ENCODE results near the gene AFF2. TPM values are rescaled to one million over a fixed set of nuclear protein-coding genes. Genes with fewer than 3 reads are reported as not detected.

AFF2 gene
- total and polyA plus RNA-seq, 2 donors from 2014 or later, result 0.09 to 5.7 TPM

DNA sequence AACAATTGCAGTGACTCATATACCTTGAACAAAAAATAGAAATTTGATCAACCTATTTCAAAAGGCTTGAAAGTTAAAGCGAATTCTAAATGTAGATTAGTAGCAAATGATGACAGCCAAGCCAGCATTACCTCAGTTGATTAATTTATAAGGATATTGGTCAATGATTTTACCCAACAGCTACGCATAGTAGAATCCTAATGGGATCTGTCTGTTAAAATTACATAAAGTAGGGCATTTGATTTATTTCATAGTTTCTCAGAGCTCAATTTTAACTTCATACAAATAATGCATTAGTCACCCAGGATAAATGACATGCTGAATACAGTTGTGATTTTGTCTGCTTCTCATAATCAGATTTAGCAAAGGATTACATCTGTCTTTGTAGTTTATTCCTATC, 12.0 kb downstream of the AFF2 start:
- DNase-seq, result no peak

DNA sequence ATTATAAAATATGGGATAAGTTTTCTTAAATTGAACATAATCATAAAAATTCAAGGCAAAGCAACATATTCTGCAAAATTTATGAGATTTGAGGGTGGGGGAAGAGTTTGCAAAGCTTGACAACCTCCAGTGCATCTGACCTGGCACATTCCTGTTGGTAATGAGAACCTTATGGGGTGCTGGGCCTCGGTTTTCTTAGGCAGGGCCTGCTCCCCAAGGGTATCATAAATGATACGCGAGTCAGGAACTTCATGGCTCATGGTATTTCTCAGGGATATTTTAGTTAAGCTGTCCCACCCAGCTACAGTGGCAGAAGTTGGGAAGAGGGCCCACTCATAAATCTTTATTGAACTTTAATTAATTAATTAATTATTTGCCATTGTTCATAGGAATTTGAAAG, 13.2 kb downstream of the AFF2 start:
- DNase-seq (no peak), FAIRE-seq (no peak)
- no peak overlapping the region for H3K9ac ChIP-seq (ENCODE audit: low read length in 3 of 3)
- intact Hi-C loops (cut with DNase I), result no loop called here
- no peak overlapping the region for H3K4me3 ChIP-seq (ENCODE audit: low read length in 3 of 3)
- no peaks in the 10 kb centered on the region for H3K4me1 ChIP-seq (ENCODE audit: control insufficient read depth in 2 of 3, insufficient read depth in 2 of 3, low read depth in 1 of 3, low read length in 3 of 3)
- TF ChIP-seq, protein P1, sequence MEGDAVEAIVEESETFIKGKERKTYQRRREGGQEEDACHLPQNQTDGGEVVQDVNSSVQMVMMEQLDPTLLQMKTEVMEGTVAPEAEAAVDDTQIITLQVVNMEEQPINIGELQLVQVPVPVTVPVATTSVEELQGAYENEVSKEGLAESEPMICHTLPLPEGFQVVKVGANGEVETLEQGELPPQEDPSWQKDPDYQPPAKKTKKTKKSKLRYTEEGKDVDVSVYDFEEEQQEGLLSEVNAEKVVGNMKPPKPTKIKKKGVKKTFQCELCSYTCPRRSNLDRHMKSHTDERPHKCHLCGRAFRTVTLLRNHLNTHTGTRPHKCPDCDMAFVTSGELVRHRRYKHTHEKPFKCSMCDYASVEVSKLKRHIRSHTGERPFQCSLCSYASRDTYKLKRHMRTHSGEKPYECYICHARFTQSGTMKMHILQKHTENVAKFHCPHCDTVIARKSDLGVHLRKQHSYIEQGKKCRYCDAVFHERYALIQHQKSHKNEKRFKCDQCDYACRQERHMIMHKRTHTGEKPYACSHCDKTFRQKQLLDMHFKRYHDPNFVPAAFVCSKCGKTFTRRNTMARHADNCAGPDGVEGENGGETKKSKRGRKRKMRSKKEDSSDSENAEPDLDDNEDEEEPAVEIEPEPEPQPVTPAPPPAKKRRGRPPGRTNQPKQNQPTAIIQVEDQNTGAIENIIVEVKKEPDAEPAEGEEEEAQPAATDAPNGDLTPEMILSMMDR (IDR thresholded peaks at IDR 0.05; ENCODE audit: borderline replicate concordance, extremely low read depth, insufficient read depth), result no peak
- no peaks in the 10 kb centered on the region for H3K27me3 ChIP-seq (ENCODE audit: control insufficient read depth, insufficient read depth, low read length)
- H3K36me3 ChIP-seq (ENCODE audit: control insufficient read depth in 2 of 3, insufficient read depth in 3 of 3, low read length in 3 of 3), result no peaks in the 10 kb centered on the region
- H3K9me3 ChIP-seq (ENCODE audit: control insufficient read depth in 2 of 3, insufficient read depth in 1 of 3, low read length in 3 of 3), result no peaks in the 10 kb centered on the region
- H3K27ac ChIP-seq (ENCODE audit: low read depth in 2 of 2, low read length in 2 of 2), result no peak overlapping the region

More for the DNA sequence above, 12.0 kb downstream of the AFF2 start:
- no peak overlapping the region for H3K4me3 ChIP-seq (ENCODE audit: low read length in 3 of 3)
- TF ChIP-seq, protein P1 (IDR thresholded peaks at IDR 0.05; ENCODE audit: borderline replicate concordance, extremely low read depth, insufficient read depth), result no peak
- H3K9ac ChIP-seq (ENCODE audit: low read length in 3 of 3), result no peak overlapping the region
- peaks cover 5% of the 10 kb centered on the region for H3K27me3 ChIP-seq (ENCODE audit: control insufficient read depth, insufficient read depth, low read length)
- H3K36me3 ChIP-seq (ENCODE audit: control insufficient read depth in 2 of 3, insufficient read depth in 3 of 3, low read length in 3 of 3), result no peaks in the 10 kb centered on the region
- FAIRE-seq, result no peak
- H3K9me3 ChIP-seq (ENCODE audit: control insufficient read depth in 2 of 3, insufficient read depth in 1 of 3, low read length in 3 of 3), result no peaks in the 10 kb centered on the region
- intact Hi-C loops (cut with DNase I), result no loop called here
- H3K4me1 ChIP-seq (ENCODE audit: control insufficient read depth in 2 of 3, insufficient read depth in 2 of 3, low read depth in 1 of 3, low read length in 3 of 3), result no peaks in the 10 kb centered on the region
- H3K27ac ChIP-seq (ENCODE audit: low read depth in 2 of 2, low read length in 2 of 2), result no peak overlapping the region

GRCh38 chrX:148517176-148517575, 16.8 kb downstream of the AFF2 start:
- no peaks in the 10 kb centered on the region for H3K4me1 ChIP-seq (ENCODE audit: control insufficient read depth in 2 of 3, insufficient read depth in 2 of 3, low read depth in 1 of 3, low read length in 3 of 3)
- H3K9me3 ChIP-seq (ENCODE audit: control insufficient read depth in 2 of 3, insufficient read depth in 1 of 3, low read length in 3 of 3), result no peaks in the 10 kb centered on the region
- H3K9ac ChIP-seq (ENCODE audit: low read length in 3 of 3), result no peak overlapping the region
- no peak overlapping the region for H3K27ac ChIP-seq (ENCODE audit: low read depth in 2 of 2, low read length in 2 of 2)
- H3K27me3 ChIP-seq (ENCODE audit: control insufficient read depth, insufficient read depth, low read length), result no peaks in the 10 kb centered on the region
- intact Hi-C loops (cut with DNase I), result no loop called here
- TF ChIP-seq, protein P1 (IDR thresholded peaks at IDR 0.05; ENCODE audit: borderline replicate concordance, extremely low read depth, insufficient read depth), result no peak
- DNase-seq (no peak), FAIRE-seq (no peak)
- no peak overlapping the region for H3K4me3 ChIP-seq (ENCODE audit: low read length in 3 of 3)
- no peaks in the 10 kb centered on the region for H3K36me3 ChIP-seq (ENCODE audit: control insufficient read depth in 2 of 3, insufficient read depth in 3 of 3, low read length in 3 of 3)

- FAIRE-seq, result no peak
- Histone ChIP-seq H3K27me3 (ENCODE audit: control insufficient read depth, insufficient read depth, low read length) (no peaks in the 10 kb centered on the region), H3K4me3 (ENCODE audit: low read length in 3 of 3) (no peak overlapping the region), H3K27ac (ENCODE audit: low read depth in 2 of 2, low read length in 2 of 2) (no peak overlapping the region), H3K36me3 (ENCODE audit: control insufficient read depth in 2 of 3, insufficient read depth in 3 of 3, low read length in 3 of 3) (no peaks in the 10 kb centered on the region), H3K4me1 (ENCODE audit: control insufficient read depth in 2 of 3, insufficient read depth in 2 of 3, low read depth in 1 of 3, low read length in 3 of 3) (no peaks in the 10 kb centered on the region), H3K9me3 (ENCODE audit: control insufficient read depth in 2 of 3, insufficient read depth in 1 of 3, low read length in 3 of 3) (no peaks in the 10 kb centered on the region), H3K9ac (ENCODE audit: low read length in 3 of 3) (no peak overlapping the region)
- DNase-seq, result no peak
- TF ChIP-seq, protein P1 (IDR thresholded peaks at IDR 0.05; ENCODE audit: borderline replicate concordance, extremely low read depth, insufficient read depth), result no peak
- intact Hi-C loops (cut with DNase I), result no loop called here
Measured at GRCh38 chrX:148522006-148522405, 21.6 kb downstream of the AFF2 start.
